ENCODE data around the gene TPRG1.

The TPRG1 gene

GRCh38 chr3:189222927-189223636 is 51.3 kb downstream of the TPRG1 start:
- in situ Hi-C loops (cut with MboI; ENCODE audit: low sequenced_read_pairs) = no loop called here

- in situ Hi-C loops (cut with MboI; ENCODE audit: low sequenced_read_pairs) = no loop called here
Observed at GRCh38 chr3:189225431-189225830, 53.7 kb downstream of the TPRG1 start.

GRCh38 chr3:189227249-189227648 is 55.5 kb downstream of the TPRG1 start:
- in situ Hi-C loops (cut with MboI; ENCODE audit: low sequenced_read_pairs) = no loop called here

- in situ Hi-C loops (cut with MboI; ENCODE audit: low sequenced_read_pairs) = no loop called here
Observed at GRCh38 chr3:189229196-189229828, 57.5 kb downstream of the TPRG1 start.

- in situ Hi-C loops (cut with MboI; ENCODE audit: low sequenced_read_pairs) = no loop called here
Observed at GRCh38 chr3:189232790-189233189, 61.0 kb downstream of the TPRG1 start.

- in situ Hi-C loops (cut with MboI; ENCODE audit: low sequenced_read_pairs) = no loop called here
Observed at GRCh38 chr3:189233225-189233858, 61.6 kb downstream of the TPRG1 start.

GRCh38 chr3:189235214-189235613 is 63.4 kb downstream of the TPRG1 start:
- in situ Hi-C loops (cut with MboI; ENCODE audit: low sequenced_read_pairs) = no loop called here

- in situ Hi-C loops (cut with MboI; ENCODE audit: low sequenced_read_pairs) = no loop called here
Observed at GRCh38 chr3:189236352-189236751, 64.6 kb downstream of the TPRG1 start.

GRCh38 chr3:189237526-189237925 is 65.8 kb downstream of the TPRG1 start:
- in situ Hi-C loops (cut with MboI; ENCODE audit: low sequenced_read_pairs) = no loop called here

GRCh38 chr3:189238071-189238470 is 66.3 kb downstream of the TPRG1 start:
- in situ Hi-C loops (cut with MboI; ENCODE audit: low sequenced_read_pairs) = no loop called here

- in situ Hi-C loops (cut with MboI; ENCODE audit: low sequenced_read_pairs) = no loop called here
Observed at GRCh38 chr3:189239616-189240015, 67.8 kb downstream of the TPRG1 start.

- in situ Hi-C loops (cut with MboI; ENCODE audit: low sequenced_read_pairs) = loop anchor here (25.0 kb wide), 1 partner anchor 962 kb away; no protein-coding TSS in a partner anchor
Observed at GRCh38 chr3:189249987-189250386, 78.2 kb downstream of the TPRG1 start.

GRCh38 chr3:189258261-189258660 is 86.5 kb downstream of the TPRG1 start:
- in situ Hi-C loops (cut with MboI; ENCODE audit: low sequenced_read_pairs) = loop anchor here (25.0 kb wide), 1 partner anchor 954 kb away; no protein-coding TSS in a partner anchor

- in situ Hi-C loops (cut with MboI; ENCODE audit: low sequenced_read_pairs) = loop anchor here (10.0 to 25.0 kb wide), 2 partner anchors 684 to 951 kb away; no protein-coding TSS in a partner anchor
Observed at GRCh38 chr3:189260556-189261493, 89.1 kb downstream of the TPRG1 start.

- in situ Hi-C loops (cut with MboI; ENCODE audit: low sequenced_read_pairs) = loop anchor here (10.0 to 25.0 kb wide), 2 partner anchors 682 to 950 kb away; no protein-coding TSS in a partner anchor
Observed at GRCh38 chr3:189262746-189263145, 91.0 kb downstream of the TPRG1 start.

- in situ Hi-C loops (cut with MboI; ENCODE audit: low sequenced_read_pairs) = loop anchor here (10.0 to 25.0 kb wide), 2 partner anchors 677 to 944 kb away; no protein-coding TSS in a partner anchor
Observed at GRCh38 chr3:189267981-189268613, 96.3 kb downstream of the TPRG1 start.

- in situ Hi-C loops (cut with MboI; ENCODE audit: low sequenced_read_pairs) = loop anchor here (10.0 to 25.0 kb wide), 2 partner anchors 675 to 943 kb away; no protein-coding TSS in a partner anchor
Observed at GRCh38 chr3:189269365-189269764, 97.6 kb downstream of the TPRG1 start.

- in situ Hi-C loops (cut with MboI; ENCODE audit: low sequenced_read_pairs) = loop anchor here (25.0 kb wide), 1 partner anchor 942 kb away; no protein-coding TSS in a partner anchor
Observed at GRCh38 chr3:189270248-189270832, 98.6 kb downstream of the TPRG1 start.

- in situ Hi-C loops (cut with MboI; ENCODE audit: low sequenced_read_pairs) = loop anchor here (25.0 kb wide), 1 partner anchor 940 kb away; no protein-coding TSS in a partner anchor
Observed at GRCh38 chr3:189272500-189273119, 100.8 kb downstream of the TPRG1 start.

Data from HL-60/S4 (cell line).